ENCODE results near the gene NIM1K. TPM values are rescaled to one million over a fixed set of nuclear protein-coding genes. Genes with fewer than 3 reads are reported as not detected.
"Not testable (repeated sequence)": the region's sequence is repeated elsewhere in the genome, so short reads cannot be mapped to it uniquely, and the experiment has no call there.

NIM1K gene
- total and polyA plus RNA-seq, 10 of the 15 experiments (the other 5 are each of a cell fraction or from before 2014, with no cell fraction given), result 0.27 to 1.7 (median 0.66) TPM

DNA sequence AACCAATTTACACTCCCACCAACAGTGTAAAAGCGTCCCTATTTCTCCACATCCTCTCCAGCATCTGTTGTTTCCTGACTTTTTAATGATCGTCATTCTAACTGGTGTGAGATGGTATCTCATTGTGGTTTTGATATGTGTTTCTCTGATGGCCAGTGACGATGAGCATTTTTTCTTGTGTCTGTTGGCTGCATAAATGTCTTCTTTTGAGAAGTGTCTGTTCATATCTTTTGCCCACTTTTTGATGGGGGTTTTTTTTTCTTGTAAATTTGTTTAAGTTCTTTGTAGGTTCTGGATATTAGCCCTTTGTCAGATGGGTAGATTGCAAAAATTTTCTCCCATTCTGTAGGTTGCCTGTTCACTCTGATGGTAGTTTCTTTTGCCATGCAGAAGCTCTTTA is 131.5 kb downstream of the NIM1K start:
- 67% methylated on average over 3 of the region's 3 CpGs for WGBS (ENCODE audit: insufficient coverage, insufficient replicate concordance, low lambda C conversion rate, missing lambda C conversion rate)
- RAD21 ChIA-PET (ENCODE audit: unreplicated experiment); POLR2A ChIA-PET: not testable (repeated sequence)

DNA sequence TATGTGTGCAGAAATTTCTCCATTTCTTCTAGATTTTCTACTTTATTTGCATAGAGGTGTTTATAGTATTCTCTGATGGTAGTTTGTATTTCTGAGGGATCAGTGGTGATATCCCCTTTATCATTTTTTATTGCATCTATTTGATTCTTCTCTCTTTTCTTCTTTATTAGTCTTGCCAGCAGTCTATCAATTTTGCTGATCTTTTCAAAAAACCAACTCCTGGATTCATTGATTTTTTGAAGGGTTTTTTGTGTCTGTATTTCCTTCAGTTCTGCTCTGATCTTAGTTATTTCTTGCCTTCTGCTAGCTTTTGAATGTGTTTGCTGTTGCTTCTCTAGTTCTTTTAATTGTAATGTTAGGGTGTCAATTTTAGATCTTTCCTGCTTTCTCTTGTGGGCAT is 133.6 kb downstream of the NIM1K start:
- POLR2A ChIA-PET; H3K79me2 ChIP-seq (ENCODE audit: control insufficient read depth, insufficient read depth, low read length); BruUV-seq (replicated peaks); H3K9ac ChIP-seq (ENCODE audit: control insufficient read depth, insufficient read depth, low read length); SMC1A ChIA-PET (ENCODE audit: uncharacterized antibody, unreplicated experiment); H2AFZ ChIP-seq (ENCODE audit: control insufficient read depth, low read depth, low read length); FAIRE-seq; ATAC-seq; H3K36me3 ChIP-seq (ENCODE audit: control insufficient read depth in 2 of 2, insufficient read depth in 2 of 2, low read length in 1 of 2); in situ Hi-C loops (cut with MboI); H3K4me1 ChIP-seq (ENCODE audit: control insufficient read depth, insufficient read depth, low read length); H4K20me1 ChIP-seq (ENCODE audit: control insufficient read depth, insufficient read depth); H3K27ac ChIP-seq (ENCODE audit: control insufficient read depth, insufficient read depth); DNase-seq (ENCODE audit: low read depth, low spot score); H3K4me2 ChIP-seq (ENCODE audit: control insufficient read depth, insufficient read depth); RAD21 ChIA-PET (ENCODE audit: unreplicated experiment); intact Hi-C loops (cut with micrococcal nuclease; ENCODE audit: unreplicated experiment); H3K9me3 ChIP-seq (replicated peaks; ENCODE audit: control insufficient read depth, insufficient read depth, low read length); H3K4me3 ChIP-seq; CTCF ChIA-PET; H3K27me3 ChIP-seq (replicated peaks in 1 of 2; ENCODE audit: control insufficient read depth in 2 of 2, insufficient read depth in 2 of 2, low read length in 1 of 2): not testable (repeated sequence)

More for the DNA sequence above, 131.5 kb downstream of the NIM1K start:
- intact Hi-C loops (cut with micrococcal nuclease; ENCODE audit: unreplicated experiment); FAIRE-seq; H3K79me2 ChIP-seq (ENCODE audit: control insufficient read depth, insufficient read depth, low read length); SMC1A ChIA-PET (ENCODE audit: uncharacterized antibody, unreplicated experiment); H3K4me3 ChIP-seq; H3K4me1 ChIP-seq (ENCODE audit: control insufficient read depth, insufficient read depth, low read length); H3K27ac ChIP-seq (ENCODE audit: control insufficient read depth, insufficient read depth); H3K9me3 ChIP-seq (replicated peaks; ENCODE audit: control insufficient read depth, insufficient read depth, low read length); H3K36me3 ChIP-seq (ENCODE audit: control insufficient read depth in 2 of 2, insufficient read depth in 2 of 2, low read length in 1 of 2); DNase-seq (ENCODE audit: low read depth, low spot score); H3K4me2 ChIP-seq (ENCODE audit: control insufficient read depth, insufficient read depth); H4K20me1 ChIP-seq (ENCODE audit: control insufficient read depth, insufficient read depth); ATAC-seq; H3K9ac ChIP-seq (ENCODE audit: control insufficient read depth, insufficient read depth, low read length); CTCF ChIA-PET; H2AFZ ChIP-seq (ENCODE audit: control insufficient read depth, low read depth, low read length); in situ Hi-C loops (cut with MboI); BruUV-seq (replicated peaks); H3K27me3 ChIP-seq (replicated peaks in 1 of 2; ENCODE audit: control insufficient read depth in 2 of 2, insufficient read depth in 2 of 2, low read length in 1 of 2): not testable (repeated sequence)

Small RNA genes lying within 50 kb of the gene (small RNA-seq; reads per million reads assigned to genes)
- gene AC106800.4, result not detected

Other genes with a start within 250 kb of the NIM1K start
- gene ANXA2R, start 151.9 kb upstream of the NIM1K start, total RNA-seq (2014; rRNA removed), result 4.3 and 4.7 TPM in 2 replicates
- 4.2 and 5.1 TPM in 2 replicates for gene ANXA2R, start 151.9 kb upstream of the NIM1K start, total RNA-seq (2014; rRNA removed; fragmentation: Illumina TruSeq; extraction: Trizol)
- 4.4 and 5.2 TPM in 2 replicates for gene ANXA2R, start 151.9 kb upstream of the NIM1K start, total RNA-seq (2021)
- gene ANXA2R, start 151.9 kb upstream of the NIM1K start, polyA plus RNA-seq (2011; rRNA removed), result 1.8 and 2.3 TPM in 2 replicates
- 3.6 and 3.7 TPM in 2 replicates for gene ANXA2R, start 151.9 kb upstream of the NIM1K start, polyA plus RNA-seq (2014; fragmentation: Illumina TruSeq; extraction: Trizol)
- gene ANXA2R, start 151.9 kb upstream of the NIM1K start, polyA plus RNA-seq (2014; fragmentation: Nextera tagmentation; extraction: Ambion mirVana), result 1 to 10 TPM; 3.2 to 4.5 TPM
- gene ANXA2R, start 151.9 kb upstream of the NIM1K start, polyA plus RNA-seq (2014; rRNA removed), result 6.8 and 7.8 TPM in 2 replicates
- 1 to 10 TPM; 6.4 to 6.7 TPM for gene ANXA2R, start 151.9 kb upstream of the NIM1K start, polyA plus RNA-seq (2016; fragmentation: Nextera tagmentation; extraction: Ambion mirVana)
- 28.0 and 32.5 TPM in 2 replicates for gene ZNF131, start 71.3 kb upstream of the NIM1K start, total RNA-seq (2014; rRNA removed)
- gene ZNF131, start 71.3 kb upstream of the NIM1K start, total RNA-seq (2014; rRNA removed; fragmentation: Illumina TruSeq; extraction: Trizol), result 52.6 and 53.0 TPM in 2 replicates
- gene ZNF131, start 71.3 kb upstream of the NIM1K start, total RNA-seq (2021), result 28.5 and 31.6 TPM in 2 replicates
- 47.9 and 67.2 TPM in 2 replicates for gene ZNF131, start 71.3 kb upstream of the NIM1K start, polyA plus RNA-seq (2011; rRNA removed)
- 49.1 and 76.0 TPM in 2 replicates for gene ZNF131, start 71.3 kb upstream of the NIM1K start, polyA plus RNA-seq (2014; fragmentation: Illumina TruSeq; extraction: Trizol)
- gene ZNF131, start 71.3 kb upstream of the NIM1K start, polyA plus RNA-seq (2014; fragmentation: Nextera tagmentation; extraction: Ambion mirVana), result 10 to 100 TPM; 16.4 to 23.3 TPM
- 23.2 and 27.9 TPM in 2 replicates for gene ZNF131, start 71.3 kb upstream of the NIM1K start, polyA plus RNA-seq (2014; rRNA removed)
- 10 to 100 TPM; 24.9 to 28.5 TPM for gene ZNF131, start 71.3 kb upstream of the NIM1K start, polyA plus RNA-seq (2016; fragmentation: Nextera tagmentation; extraction: Ambion mirVana)
- gene HMGCS1, start 121.2 kb downstream of the NIM1K start, total RNA-seq (2014; rRNA removed), result 62.5 and 76.2 TPM in 2 replicates
- 123 and 137 TPM in 2 replicates for gene HMGCS1, start 121.2 kb downstream of the NIM1K start, total RNA-seq (2014; rRNA removed; fragmentation: Illumina TruSeq; extraction: Trizol)
- 131 and 142 TPM in 2 replicates for gene HMGCS1, start 121.2 kb downstream of the NIM1K start, total RNA-seq (2021)
- 193 and 302 TPM in 2 replicates for gene HMGCS1, start 121.2 kb downstream of the NIM1K start, polyA plus RNA-seq (2011; rRNA removed)
- gene HMGCS1, start 121.2 kb downstream of the NIM1K start, polyA plus RNA-seq (2014; fragmentation: Illumina TruSeq; extraction: Trizol), result 185 and 250 TPM in 2 replicates
- gene HMGCS1, start 121.2 kb downstream of the NIM1K start, polyA plus RNA-seq (2014; fragmentation: Nextera tagmentation; extraction: Ambion mirVana), result 10 to 100 TPM; 74.9 to 94.1 TPM
- 103 and 140 TPM in 2 replicates for gene HMGCS1, start 121.2 kb downstream of the NIM1K start, polyA plus RNA-seq (2014; rRNA removed)
- gene HMGCS1, start 121.2 kb downstream of the NIM1K start, polyA plus RNA-seq (2016; fragmentation: Nextera tagmentation; extraction: Ambion mirVana), result 10 to 100 TPM; 24.0 to 26.8 TPM
- 5.6 and 6.3 TPM in 2 replicates for gene CCL28, start 220.2 kb downstream of the NIM1K start, total RNA-seq (2014; rRNA removed)
- gene CCL28, start 220.2 kb downstream of the NIM1K start, total RNA-seq (2014; rRNA removed; fragmentation: Illumina TruSeq; extraction: Trizol), result 6.2 and 6.4 TPM in 2 replicates
- gene CCL28, start 220.2 kb downstream of the NIM1K start, total RNA-seq (2021), result 3.4 and 3.6 TPM in 2 replicates
- gene CCL28, start 220.2 kb downstream of the NIM1K start, polyA plus RNA-seq (2011; rRNA removed), result 1.5 and 1.7 TPM in 2 replicates
- gene CCL28, start 220.2 kb downstream of the NIM1K start, polyA plus RNA-seq (2014; fragmentation: Illumina TruSeq; extraction: Trizol), result 6.3 and 8.2 TPM in 2 replicates
- gene CCL28, start 220.2 kb downstream of the NIM1K start, polyA plus RNA-seq (2014; fragmentation: Nextera tagmentation; extraction: Ambion mirVana), result 1 to 10 TPM; 3.9 to 4.2 TPM
- gene CCL28, start 220.2 kb downstream of the NIM1K start, polyA plus RNA-seq (2014; rRNA removed), result 4.3 and 7.5 TPM in 2 replicates
- 1 to 10 TPM; 3.1 to 4.5 TPM for gene CCL28, start 220.2 kb downstream of the NIM1K start, polyA plus RNA-seq (2016; fragmentation: Nextera tagmentation; extraction: Ambion mirVana)